HG02763 (cell line): ENCODE measurements around the gene POMGNT2.
"Not testable (repeated sequence)": the region's sequence is repeated elsewhere in the genome, so short reads cannot be mapped to it uniquely, and the experiment has no call there.

ENCODE experiments used
- ATAC-seq: cut with Tn5 transposase; IDR thresholded peaks from one replicate; pipeline ENCODE4 v1.9.1; 2021; ENCODE audit warnings: mild to moderate bottlenecking, moderate library complexity; ENCODE audit not compliant: unreplicated experiment

The POMGNT2 gene

DNA sequence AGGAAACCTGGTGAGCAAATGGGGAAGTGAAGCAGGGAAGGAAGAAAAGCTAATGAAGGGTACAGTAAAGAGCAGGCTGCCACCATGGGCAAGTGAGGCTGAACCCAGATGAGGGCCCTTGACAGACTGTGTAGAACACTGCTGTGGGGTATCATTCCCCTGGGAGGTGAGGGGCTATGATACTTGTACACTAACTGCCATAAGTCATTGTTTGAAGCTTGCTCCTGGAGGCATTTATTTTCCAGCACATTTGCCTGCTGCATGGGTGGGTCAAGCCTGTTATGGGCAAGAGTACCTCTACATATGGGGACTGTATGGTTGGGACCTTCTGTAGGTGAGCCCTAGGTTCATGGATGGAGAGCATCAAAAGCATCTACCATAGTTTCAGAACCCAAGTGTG lies 57.4 kb downstream of the POMGNT2 start:
- no peak for ATAC-seq

DNA sequence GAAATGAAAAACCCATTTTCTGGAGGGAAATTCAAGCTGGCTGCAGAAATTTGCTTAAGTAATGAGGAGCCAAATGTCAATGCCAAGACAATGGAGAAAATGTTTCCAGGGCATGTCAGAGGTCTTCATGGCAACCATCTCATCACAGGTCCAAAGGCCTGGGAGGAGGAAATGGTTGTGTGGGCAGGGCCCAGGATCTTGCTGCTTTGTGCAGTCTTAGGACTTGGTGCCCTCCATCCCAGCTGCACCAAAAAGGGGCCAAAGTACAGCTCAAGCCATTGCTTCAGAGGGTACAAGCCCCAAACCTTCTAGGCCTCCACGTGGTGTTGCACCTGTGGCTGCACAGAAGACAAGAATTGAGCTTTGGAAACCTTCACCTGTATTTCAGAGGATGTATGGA lies 59.3 kb downstream of the POMGNT2 start:
- ATAC-seq = no peak

- ATAC-seq = not testable (repeated sequence)
These were observed 60.8 kb downstream of the POMGNT2 start for GRCh38 chr3:43045079-43045478.

DNA sequence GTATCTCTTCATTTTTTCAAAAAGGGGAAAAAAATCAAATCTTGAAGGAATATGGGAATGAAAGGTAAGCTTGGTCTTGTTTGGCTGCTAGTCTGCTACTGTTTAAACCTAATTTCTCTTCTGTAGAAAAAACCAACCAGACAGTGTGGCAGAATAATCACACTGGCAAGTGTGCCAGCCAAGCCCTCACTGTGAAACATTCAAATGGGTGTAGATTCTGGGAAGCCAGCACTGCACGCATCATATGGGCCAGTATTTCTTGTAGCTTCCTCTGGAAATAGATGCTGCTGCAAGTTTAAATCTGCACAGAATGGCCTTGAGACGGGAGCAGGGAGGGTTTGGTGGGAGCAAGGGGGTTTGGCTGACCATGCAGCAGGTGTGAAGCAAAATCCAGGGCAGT lies 62.1 kb downstream of the POMGNT2 start:
- no peak for ATAC-seq

DNA sequence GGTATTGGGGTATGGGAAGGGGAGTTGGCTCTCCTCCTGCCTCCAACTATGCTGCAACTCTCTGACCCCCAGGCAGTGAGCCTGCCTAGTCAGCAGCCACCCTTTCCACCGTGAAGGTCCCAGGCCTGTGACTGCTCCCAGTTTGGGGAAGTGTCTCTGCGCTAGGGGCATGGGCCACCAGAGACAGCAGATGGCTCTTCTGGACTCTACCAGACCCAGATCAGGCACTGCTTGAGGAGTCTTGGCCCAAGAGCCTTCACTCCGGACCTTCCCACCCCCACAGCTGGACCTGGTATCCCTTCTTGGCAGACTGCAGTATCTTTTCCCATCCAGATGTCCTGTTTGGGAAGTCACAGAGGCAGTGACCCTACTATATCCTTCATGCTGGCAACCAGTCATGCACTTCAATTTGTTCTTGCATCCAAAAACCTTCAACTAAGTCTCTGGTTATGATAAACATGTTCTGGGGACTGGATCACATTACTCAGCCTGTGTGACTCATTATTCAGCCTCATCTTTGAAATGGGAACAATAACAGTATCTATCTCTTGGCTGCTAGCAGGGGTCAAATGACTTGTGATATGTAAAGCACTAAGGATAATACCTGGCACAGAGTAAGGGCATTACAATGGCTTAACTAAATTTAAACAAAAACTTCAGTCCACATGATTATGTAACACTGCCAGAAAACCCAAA lies 62.7 kb downstream of the POMGNT2 start:
- no peak for ATAC-seq

GRCh38 chr3:43041517-43041916 lies 64.4 kb downstream of the POMGNT2 start:
- no peak for ATAC-seq

GRCh38 chr3:43038010-43038409 lies 67.9 kb downstream of the POMGNT2 start:
- no peak for ATAC-seq

DNA sequence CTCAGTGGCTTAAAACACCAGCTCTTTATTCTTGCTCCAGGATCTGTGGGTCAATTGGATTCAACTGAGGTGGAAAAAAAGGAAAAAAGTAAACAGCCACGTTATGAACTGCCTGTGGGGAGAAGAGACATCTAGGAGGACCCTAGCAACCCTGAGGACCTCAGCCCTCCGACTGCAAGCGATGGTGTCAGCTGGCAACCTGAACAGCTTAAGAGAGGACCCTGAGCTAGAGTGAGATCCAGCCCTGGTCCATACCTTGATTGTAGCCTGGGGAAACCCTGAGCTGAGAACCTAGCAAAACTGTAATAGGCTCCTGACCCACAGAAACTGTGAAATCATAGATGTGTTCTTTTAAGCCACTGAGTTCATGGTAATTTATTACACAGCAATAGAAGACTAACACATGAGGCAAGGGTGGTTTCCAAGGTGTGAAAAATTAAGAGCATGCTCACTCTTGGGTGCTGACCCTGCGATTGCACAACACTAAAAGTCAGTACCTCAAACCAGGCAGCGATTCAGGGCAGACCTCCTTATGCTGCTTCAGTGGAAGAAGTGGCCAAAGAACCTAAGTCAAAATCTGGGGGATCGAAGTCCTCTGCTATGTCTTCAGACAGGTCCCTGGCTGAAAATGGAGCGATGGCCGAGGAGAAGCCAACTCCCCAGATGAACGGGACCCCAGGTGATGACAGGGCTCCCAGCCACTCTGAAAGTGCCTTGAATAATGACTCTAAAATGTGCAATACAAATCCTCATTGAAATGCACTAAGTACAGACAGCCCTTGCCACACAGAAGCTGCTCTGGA lies 69.1 kb downstream of the POMGNT2 start:
- ATAC-seq = no peak

- no peak for ATAC-seq
These were observed 70.0 kb downstream of the POMGNT2 start for GRCh38 chr3:43035801-43036365.

GRCh38 chr3:43034911-43035310 lies 71.0 kb downstream of the POMGNT2 start:
- ATAC-seq = no peak

GRCh38 chr3:43034200-43034599 lies 71.7 kb downstream of the POMGNT2 start:
- ATAC-seq = no peak

DNA sequence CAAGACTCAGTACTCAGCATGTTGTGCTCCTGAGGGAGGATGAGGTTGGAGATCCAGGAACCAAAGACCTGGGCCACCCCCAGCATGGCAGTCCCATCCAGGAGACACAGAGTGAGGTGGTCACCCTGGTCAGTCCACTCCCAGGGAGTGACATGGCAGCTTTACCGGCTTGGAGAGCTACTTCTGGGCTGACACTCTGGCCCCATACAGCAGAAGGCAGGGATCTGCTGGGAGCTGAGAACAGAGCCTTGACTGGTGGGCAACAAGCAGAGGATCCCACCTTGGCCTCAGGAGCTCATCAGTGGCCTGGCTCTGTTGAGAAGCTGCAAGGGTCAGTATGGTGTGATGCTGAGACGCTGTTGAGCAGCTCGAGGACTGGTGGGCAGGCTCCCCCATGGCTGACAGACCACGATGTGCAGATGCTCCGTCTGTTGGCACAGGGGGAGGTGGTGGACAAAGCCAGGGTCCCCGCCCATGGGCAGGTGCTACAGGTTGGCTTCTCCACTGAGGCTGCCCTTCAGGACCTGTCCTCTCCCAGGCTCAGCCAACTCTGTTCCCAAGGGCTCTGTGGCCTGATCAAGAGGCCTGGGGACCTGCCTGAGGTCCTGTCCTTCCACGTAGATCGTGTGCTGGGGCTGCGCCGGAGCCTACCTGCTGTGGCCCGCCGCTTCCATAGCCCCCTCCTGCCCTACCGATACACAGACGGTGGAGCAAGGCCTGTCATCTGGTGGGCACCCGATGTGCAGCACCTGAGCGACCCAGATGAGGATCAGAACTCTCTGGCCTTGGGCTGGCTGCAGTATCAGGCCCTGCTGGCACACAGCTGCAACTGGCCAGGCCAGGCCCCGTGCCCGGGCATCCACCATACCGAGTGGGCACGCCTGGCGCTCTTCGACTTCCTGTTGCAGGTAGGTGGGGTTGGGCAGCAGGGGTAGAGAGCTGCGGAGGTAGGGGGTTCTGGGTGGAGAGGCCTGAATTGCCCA lies 72.9 kb downstream of the POMGNT2 start:
- ATAC-seq = no peak

GRCh38 chr3:43031889-43032545 lies 73.9 kb downstream of the POMGNT2 start:
- no peak for ATAC-seq

DNA sequence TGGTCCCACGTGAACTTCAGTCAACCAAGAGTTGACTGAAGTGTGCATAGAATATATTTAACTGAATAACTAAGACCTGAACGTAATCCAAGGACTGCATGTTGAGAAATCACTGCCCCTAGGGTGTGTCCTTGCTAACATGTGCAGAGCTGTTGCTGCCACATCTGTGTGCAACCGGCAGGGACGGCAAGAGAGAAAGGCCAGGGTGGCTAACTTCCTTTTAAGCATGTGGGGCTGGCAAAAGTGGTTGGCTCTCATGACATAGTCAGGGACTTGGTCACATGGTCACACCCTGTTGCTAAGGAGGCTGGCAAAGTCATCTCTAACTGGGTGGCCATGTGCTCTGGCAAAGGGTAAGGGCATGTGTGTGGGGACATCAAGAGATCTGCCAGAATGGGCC lies 74.4 kb downstream of the POMGNT2 start:
- ATAC-seq = no peak

GRCh38 chr3:43030162-43030935 lies 75.5 kb downstream of the POMGNT2 start:
- no peak for ATAC-seq
